GM21786 (cell line): ENCODE results near the gene TTC38.
A peak's percentile ranks its signal among the peaks of the same experiment; 100 is the strongest.
"Not testable (repeated sequence)": the region's sequence is repeated elsewhere in the genome, so short reads cannot be mapped to it uniquely, and the experiment has no call there.

Source experiments
- ATAC-seq: cut with Tn5 transposase; IDR thresholded peaks from one replicate; pipeline ENCODE4 v1.9.1; 2021; ENCODE audit not compliant: unreplicated experiment

Gene TTC38

DNA sequence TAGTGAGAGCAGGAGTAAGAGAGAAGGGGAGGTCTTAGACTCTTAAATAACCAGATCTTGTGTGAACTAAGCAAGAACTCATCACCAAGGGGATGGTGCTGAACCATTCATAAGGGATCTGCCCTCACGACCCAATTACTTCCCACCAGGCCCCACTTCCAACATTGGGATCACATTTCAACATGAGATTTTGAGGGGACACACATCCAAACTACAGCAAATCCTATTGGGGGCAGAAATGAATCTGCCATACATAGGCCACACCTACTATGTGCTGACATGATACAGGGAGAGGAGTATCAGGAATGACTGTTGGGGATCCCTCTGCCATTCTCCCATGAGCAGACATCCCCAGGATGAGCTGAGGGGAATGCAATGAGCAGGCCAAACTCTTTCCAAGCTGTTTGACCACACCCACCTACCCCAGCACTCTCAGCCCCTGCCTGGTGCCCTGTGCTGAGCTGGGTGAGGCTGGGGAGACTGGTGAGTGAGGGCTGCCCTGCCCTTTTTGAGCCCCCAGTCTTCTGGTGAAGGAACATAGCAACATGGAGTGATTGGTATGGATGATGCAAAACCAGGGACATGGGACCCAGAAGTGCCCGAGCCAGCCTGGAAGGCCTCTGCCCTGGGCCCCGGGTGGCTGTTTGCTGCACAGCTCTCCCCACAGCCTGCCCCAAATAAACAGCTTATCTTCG lies 27.6 kb downstream of the TTC38 start:
- no peak for ATAC-seq

GRCh38 chr22:46296257-46297150 lies 28.7 kb downstream of the TTC38 start, which contains the start of gene GTSE1:
Gene GTSE1 (plus strand): TSS chr22:46296870. CDS start chr22:46297401, 531 bp downstream.
- peak; percentile 89 for ATAC-seq

DNA sequence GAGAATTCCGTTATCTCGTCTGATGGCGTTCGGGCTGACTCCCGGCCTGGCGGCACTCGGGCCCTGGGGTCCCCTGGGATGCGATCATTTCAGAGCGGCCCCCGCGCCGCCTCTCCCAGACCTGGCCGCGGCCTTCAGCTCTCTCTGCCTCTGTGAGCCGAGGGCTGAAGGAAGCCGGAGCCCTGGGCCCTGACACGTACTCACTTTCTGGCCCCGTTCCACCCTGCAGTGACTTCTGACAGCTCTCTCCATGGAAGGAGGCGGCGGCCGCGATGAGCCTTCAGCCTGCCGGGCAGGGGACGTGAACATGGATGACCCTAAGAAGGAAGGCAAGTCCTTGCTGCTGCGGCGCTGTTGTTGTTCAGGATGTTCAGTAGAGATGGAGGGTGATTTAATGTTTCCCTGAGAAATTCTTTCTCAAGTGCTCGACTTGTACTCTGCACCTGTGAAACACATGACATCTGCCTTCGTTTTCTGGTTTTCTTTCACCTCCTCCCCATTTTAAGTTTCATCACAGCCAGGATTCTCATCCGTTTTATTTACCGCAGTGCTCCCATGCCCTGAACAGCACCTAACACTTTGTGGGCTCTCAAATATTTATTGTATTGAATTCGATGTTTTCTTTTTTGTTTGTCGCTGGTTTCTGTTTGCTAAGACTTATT lies 29.5 kb downstream of the TTC38 start:
- no peak for ATAC-seq

- ATAC-seq: no peak
These were observed 31.3 kb downstream of the TTC38 start for GRCh38 chr22:46299101-46299500.

- ATAC-seq: no peak
These were observed 32.7 kb downstream of the TTC38 start for GRCh38 chr22:46300491-46300890.

DNA sequence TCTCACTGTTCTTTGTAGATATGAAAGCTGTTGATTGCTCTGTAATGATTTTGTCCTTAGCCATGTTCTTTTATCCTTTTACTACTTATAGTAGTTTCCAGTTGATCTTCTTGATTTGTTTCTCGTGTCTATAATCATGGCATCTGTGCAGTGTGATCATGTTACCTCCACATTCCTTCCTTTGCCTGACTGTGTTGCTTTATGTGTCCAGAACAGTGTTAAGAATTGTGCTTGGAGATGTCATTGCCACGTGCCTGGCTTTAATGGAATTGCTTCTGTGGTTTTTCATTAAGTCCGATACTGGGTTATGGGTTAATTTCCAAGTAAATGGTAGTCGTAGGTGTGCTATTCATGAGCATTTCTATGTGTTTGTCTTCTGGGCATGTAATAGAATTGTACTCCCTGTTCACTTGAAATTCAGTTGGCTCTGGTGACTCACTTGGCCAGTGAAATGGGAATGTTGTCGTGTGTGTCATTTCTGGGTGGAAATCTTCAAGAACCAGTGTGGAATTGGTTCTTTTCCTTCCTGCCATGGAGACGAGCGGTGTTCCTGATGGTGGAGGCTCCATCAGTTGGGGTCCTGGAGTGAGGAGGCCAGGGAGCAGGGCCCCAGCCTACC lies 35.6 kb downstream of the TTC38 start:
- ATAC-seq: no peak

DNA sequence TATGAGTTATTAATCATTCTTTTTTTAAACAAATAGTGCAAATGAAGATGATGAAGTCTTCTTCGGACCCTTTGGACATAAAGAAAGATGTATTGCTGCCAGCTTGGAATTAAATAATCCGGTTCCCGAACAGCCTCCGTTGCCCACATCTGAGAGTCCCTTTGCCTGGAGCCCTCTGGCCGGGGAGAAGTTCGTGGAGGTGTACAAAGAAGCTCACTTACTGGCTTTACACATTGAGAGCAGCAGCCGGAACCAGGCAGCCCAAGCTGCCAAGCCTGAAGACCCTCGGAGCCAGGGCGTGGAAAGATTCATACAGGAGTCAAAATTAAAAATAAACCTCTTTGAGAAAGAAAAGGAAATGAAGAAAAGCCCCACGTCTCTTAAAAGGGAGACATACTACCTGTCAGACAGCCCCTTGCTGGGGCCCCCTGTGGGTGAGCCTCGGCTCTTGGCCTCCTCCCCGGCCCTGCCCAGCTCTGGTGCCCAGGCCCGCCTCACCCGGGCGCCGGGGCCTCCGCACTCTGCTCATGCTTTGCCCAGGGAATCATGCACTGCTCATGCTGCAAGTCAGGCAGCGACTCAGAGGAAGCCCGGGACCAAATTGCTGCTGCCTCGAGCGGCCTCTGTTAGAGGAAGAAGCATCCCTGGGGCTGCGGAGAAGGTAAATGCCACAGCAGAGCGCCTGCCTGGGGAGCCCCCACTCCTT lies 40.6 kb downstream of the TTC38 start:
- no peak for ATAC-seq

GRCh38 chr22:46309526-46310085 lies 41.8 kb downstream of the TTC38 start:
- no peak for ATAC-seq

DNA sequence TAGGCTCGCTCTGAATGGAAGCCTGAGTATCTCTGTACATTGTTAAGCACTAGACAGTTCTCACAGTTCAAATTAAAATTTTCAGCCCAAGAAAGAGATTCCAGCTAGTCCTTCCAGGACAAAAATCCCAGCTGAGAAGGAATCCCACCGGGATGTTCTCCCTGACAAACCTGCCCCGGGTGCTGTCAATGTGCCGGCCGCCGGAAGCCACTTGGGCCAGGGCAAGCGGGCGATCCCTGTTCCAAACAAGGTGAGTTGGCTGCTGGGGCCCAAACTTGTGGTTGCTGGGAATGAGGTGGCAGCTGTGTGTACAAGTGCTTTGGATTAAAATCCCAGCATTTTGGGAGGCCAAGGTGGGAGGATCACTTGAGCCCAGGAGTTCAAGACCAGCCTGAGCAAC lies 44.2 kb downstream of the TTC38 start:
- ATAC-seq: no peak

DNA sequence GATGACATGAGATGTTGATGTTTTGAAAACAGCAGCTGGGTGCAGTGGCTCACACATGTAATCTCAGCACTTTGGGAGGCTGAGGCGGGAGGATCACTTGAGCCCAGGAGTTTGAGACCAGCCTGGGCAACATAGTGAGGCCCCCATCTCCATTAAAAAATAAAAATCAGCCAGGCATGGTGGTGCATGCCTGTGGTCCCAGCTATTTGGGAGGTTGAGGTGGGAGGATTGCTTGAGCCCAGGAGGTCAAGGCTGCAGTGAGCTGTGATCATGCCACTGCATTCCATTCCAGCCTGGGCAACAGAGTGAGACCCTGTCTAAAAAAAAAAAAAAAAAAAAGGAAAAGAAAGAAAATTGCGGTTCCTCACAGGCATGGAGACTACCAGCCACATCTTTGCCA lies 45.0 kb downstream of the TTC38 start:
- ATAC-seq: not testable (repeated sequence)

DNA sequence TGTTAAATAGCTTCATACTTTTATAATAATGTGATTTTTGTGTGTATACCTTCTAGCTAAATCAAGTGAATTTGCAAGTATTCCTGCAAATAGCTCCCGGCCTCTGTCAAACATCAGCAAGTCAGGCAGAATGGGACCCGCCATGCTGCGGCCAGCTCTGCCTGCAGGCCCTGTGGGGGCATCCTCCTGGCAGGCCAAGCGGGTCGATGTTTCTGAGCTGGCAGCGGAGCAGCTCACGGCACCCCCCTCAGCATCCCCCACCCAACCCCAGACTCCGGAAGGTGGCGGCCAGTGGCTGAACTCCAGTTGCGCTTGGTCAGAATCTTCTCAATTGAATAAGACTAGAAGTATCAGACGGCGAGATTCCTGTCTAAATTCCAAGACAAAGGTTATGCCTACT lies 48.2 kb downstream of the TTC38 start:
- no peak for ATAC-seq

DNA sequence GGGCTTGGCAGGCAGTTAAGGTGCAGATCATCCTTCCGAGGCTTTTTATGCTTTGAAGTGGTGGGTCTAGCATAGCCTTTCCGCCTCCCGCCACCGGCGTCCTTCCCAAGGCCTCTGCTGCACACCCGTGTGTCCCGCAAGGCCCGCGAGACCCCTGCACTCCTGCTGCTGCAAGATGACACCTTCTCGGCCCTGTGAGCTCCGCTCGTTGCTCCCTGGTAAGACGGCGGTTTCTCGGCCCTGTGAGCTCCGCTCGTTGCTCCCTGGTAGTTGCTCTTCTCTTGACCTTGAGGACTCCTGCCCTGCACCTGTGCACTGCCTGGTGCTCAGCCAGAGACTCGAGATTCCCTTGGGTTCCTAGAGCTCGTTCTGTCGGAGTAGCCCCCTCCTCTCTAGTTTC lies 49.8 kb downstream of the TTC38 start:
- no peak for ATAC-seq

DNA sequence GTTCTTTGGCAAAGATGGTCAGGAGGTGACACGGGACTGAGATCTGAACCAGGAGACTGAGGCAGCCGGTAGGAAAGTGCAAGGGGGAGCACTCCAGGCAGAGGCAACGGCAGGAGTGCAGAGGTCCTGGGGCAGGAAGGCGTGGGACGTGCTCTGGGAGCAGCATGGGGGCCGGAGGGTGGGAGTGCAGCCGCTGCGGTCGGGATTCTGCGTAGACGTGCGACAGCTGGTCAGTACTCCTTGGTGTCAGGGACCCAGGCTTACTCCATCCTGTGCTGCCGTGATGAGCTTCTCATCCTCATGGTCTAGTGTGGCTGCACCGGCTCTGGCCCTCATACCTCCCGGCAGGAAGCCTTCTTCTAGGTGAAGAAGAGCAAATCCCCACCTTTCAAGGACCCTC lies 50.8 kb downstream of the TTC38 start:
- ATAC-seq: no peak

GRCh38 chr22:46319319-46319718 lies 51.5 kb downstream of the TTC38 start:
- no peak for ATAC-seq

DNA sequence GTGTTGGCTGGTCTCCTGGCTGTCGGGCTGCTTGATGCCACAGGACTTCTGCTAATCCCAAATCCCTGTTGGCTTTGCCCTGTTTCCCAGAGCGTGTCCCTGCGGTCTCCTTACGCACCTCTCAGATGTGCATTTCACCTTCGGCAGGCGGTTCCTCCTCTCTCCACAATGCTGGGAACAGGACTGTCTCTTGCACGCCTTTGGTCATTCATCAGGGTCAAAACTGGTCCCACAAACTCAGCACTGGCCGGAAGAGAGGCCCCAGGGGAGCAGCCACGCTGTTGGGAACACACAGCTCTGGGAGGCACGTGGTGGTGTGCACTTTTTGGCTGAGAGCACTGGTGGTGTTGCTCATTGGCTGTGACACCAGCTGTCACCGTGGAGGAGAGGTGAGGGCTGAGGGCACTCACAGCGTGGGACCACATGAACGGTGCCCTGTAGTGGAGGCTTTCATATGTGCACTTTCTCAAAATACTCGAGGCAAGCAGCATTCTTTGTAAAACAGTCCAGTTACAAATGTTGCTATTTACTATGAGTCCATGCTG lies 52.4 kb downstream of the TTC38 start:
- no peak for ATAC-seq

DNA sequence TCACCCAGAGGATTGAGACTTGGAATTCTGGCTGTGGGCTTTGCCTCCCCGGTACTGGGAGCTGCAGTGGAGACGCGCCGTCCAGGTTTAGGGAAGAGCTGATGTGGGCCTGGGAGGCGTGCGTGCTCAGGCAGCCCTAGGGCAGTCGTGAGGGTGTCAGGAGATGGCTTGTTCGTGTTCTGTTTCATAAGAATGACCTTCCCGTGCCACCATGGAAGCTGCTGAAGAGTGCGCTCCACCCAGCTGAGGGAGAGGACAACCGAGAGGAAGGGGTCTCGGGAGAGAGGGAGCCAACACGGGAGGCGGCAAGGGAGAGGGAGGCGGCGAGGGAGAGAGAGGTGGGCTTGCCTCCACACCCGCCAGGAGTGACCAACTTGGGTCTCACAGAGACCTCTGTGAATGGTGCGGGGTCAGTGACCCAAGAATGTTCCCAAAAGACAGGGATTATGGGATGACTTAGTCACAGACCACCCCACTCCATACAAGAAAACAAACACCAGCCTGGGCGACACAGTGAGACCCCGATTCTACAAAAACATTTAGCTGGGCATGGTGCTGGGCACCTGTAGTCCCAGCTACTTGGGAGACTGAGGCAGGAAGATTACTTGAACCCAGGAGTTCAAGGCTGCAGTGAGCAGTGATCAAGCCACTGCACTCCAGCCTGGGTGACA lies 53.0 kb downstream of the TTC38 start:
- no peak for ATAC-seq

DNA sequence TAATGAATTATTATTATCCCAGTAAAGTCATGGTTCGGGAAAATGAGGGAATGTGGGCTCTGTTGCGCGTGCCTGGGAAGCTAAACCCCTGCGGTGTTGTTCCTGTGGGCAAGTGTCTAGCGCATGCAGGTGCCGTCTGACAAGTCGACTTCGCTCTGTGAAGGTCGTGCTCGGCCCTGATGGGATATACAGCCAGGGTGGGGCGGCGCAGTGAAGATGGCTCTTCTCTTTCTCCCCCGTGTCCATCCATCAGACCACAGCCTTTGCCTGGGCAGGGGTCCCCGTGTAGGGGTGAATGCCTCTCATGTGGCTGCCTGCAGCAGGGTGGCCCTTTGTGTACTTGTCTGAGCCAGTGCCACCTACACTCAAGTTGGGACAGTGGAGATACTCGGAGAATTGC lies 54.9 kb downstream of the TTC38 start:
- ATAC-seq: no peak

GRCh38 chr22:46323162-46323561 lies 55.4 kb downstream of the TTC38 start:
- no peak for ATAC-seq

- no peak for ATAC-seq
These were observed 58.4 kb downstream of the TTC38 start for GRCh38 chr22:46326066-46326680.
